HepG2 (cell line): ENCODE data around the gene ME3. TPM values are rescaled to one million over a fixed set of nuclear protein-coding genes. Genes with fewer than 3 reads are reported as not detected.

Experiments used
- ATAC-seq: fragments of 200-7000 bp; cut with Tn5 transposase; 3 replicates; pipeline ENCODE4 v1.9.1; 2020; ENCODE audit warnings: mild to moderate bottlenecking, moderate library complexity
- BruUV-seq: library from RNA; stranded (reverse); fragments of 400-500 nt; replicated peaks from 2 replicates; lab custom pipeline; 2021; lab: Mats Ljungman, UMichigan
- CTCF ChIA-PET: fragments of 300-600 bp; formaldehyde crosslinking; extraction: SDS; loops from one replicate; lab custom pipeline; 2021; ENCODE audit warnings: low total read pairs, inconsistent platforms, low intra/inter-chr PET ratio; lab: Yijun Ruan, JAX
- POLR2A ChIA-PET: fragments of 350-600 bp; sonication (Branson Sonifier 250); formaldehyde crosslinking; loops from one replicate; lab custom pipeline; 2020; ENCODE audit warnings: antibody characterized with exemption, inconsistent platforms; lab: Yijun Ruan, JAX
- DNase-seq: peaks from one replicate; pipeline ENCODE4 v3.0.0-alpha.2; 2015; ENCODE audit warnings: low spot score
- FAIRE-seq: peaks from 3 replicates; lab custom pipeline; 2011; peaks lifted over from hg19 to GRCh38; lab: Jason Lieb, UNC
- H2AFZ ChIP-seq: one replicate; pipeline ENCODE4 v1.6.1; 2011; ENCODE audit warnings: low read length, inconsistent platforms
- H3K27ac ChIP-seq: fragments of 300-600 bp; 3 replicates; pipeline ENCODE4 v1.8.0; 2011; ENCODE audit warnings: mixed run types, mild to moderate bottlenecking, mixed read lengths, low read length, inconsistent platforms; ENCODE audit not compliant: insufficient read depth; ENCODE audit errors: extremely low read length
- H3K27me3 ChIP-seq, 2 experiments: fragments of 200-600 bp in 1 of 2; 2 replicates in 1 of 2; 3 replicates in 1 of 2; pipeline versions ENCODE4 v1.6.0 to v1.8.0; 2011; ENCODE audit warnings: low read length in 2 of 2, mild to moderate bottlenecking in 2 of 2, moderate library complexity in 2 of 2, inconsistent platforms in 1 of 2; ENCODE audit not compliant: insufficient read depth in 2 of 2, control insufficient read depth in 1 of 2
- H3K36me3 ChIP-seq, 2 experiments: fragments of 200-600 bp in 1 of 2; replicated peaks in 1 of 2; 2 replicates in 1 of 2; 3 replicates in 1 of 2; pipeline versions ENCODE4 v1.5.1 to v1.8.0; 2011; ENCODE audit warnings: low read length in 2 of 2, inconsistent platforms in 1 of 2; ENCODE audit not compliant: insufficient read depth in 2 of 2, control insufficient read depth in 1 of 2
- H3K4me1 ChIP-seq: 2 replicates; pipeline ENCODE4 v1.5.1; 2012; ENCODE audit warnings: low read length, inconsistent platforms; ENCODE audit not compliant: insufficient read depth
- H3K4me2 ChIP-seq: 2 replicates; pipeline ENCODE4 v1.6.0; 2011; ENCODE audit warnings: low read depth, low read length, inconsistent platforms
- H3K4me3 ChIP-seq, 3 experiments: fragments of 200-600 bp in 1 of 3; sonication (generic), shearing (Covaris generic) in 1 of 3; replicated peaks in 1 of 3; 2 replicates each; pipeline ENCODE4 v1.5.1; 2011 to 2016; ENCODE audit warnings: low read length in 3 of 3, inconsistent platforms in 2 of 3, low read depth in 2 of 3, mild to moderate bottlenecking in 2 of 3, control low read depth in 1 of 3, mixed read lengths in 1 of 3; ENCODE audit not compliant: insufficient read depth in 1 of 3
- H3K79me2 ChIP-seq: one replicate; pipeline ENCODE4 v1.6.1; 2011; ENCODE audit warnings: low read length, inconsistent platforms; ENCODE audit not compliant: insufficient read depth
- H3K9ac ChIP-seq: 2 replicates; pipeline ENCODE4 v1.6.0; 2011; ENCODE audit warnings: mild to moderate bottlenecking, low read depth, low read length, inconsistent platforms; ENCODE audit not compliant: insufficient read depth
- H3K9me3 ChIP-seq: 2 replicates; pipeline ENCODE4 v1.5.1; 2012; ENCODE audit warnings: mild to moderate bottlenecking, low read length
- H4K20me1 ChIP-seq: 2 replicates; pipeline ENCODE4 v1.6.0; 2011; ENCODE audit warnings: inconsistent platforms, mild to moderate bottlenecking, low read length, moderate library complexity; ENCODE audit not compliant: insufficient read depth
- ARID5B ChIP-seq: IDR thresholded peaks from 2 replicates; pipeline ENCODE4 v1.4.0; 2020; ENCODE audit warnings: mild to moderate bottlenecking, missing genetic modification reagents
- CEBPZ ChIP-seq: IDR thresholded peaks from 2 replicates; pipeline ENCODE4 v1.6.1; 2012; ENCODE audit warnings: low read length, improper control_type of control experiment
- FOSL2 ChIP-seq: sonication (generic); formaldehyde crosslinking; IDR thresholded peaks from 2 replicates; pipeline ENCODE4 v1.4.0; 2020; ENCODE audit warnings: missing genetic modification reagents
- FOXC1 ChIP-seq: sonication (generic); formaldehyde crosslinking; IDR thresholded peaks from 2 replicates; pipeline ENCODE4 v1.8.0; 2022; ENCODE audit warnings: mild to moderate bottlenecking, missing genetic modification reagents, borderline replicate concordance
- GATAD2A ChIP-seq: IDR thresholded peaks from 2 replicates; pipeline ENCODE4 v1.6.1; 2016
- HDAC6 ChIP-seq: fragments of 200-600 bp; sonication (generic); IDR thresholded peaks from 2 replicates; pipeline ENCODE4 v1.7.0; 2017; ENCODE audit warnings: mild to moderate bottlenecking, antibody characterized with exemption, low read length, low read depth
- NFIB ChIP-seq: sonication (generic); formaldehyde crosslinking; IDR thresholded peaks from 2 replicates; pipeline ENCODE4 v1.9.0; 2021; ENCODE audit warnings: missing genetic modification reagents, mild to moderate bottlenecking, borderline replicate concordance
- POLR2G ChIP-seq: fragments of 200-400 bp; formaldehyde crosslinking; IDR thresholded peaks from 2 replicates; pipeline ENCODE4 v1.6.1; 2018; ENCODE audit warnings: mild to moderate bottlenecking, low read depth, low read length, moderate library complexity
- SATB2 ChIP-seq: sonication (generic); formaldehyde crosslinking; IDR thresholded peaks from 2 replicates; pipeline ENCODE4 v1.5.0; 2020; ENCODE audit warnings: missing genetic modification reagents
- SNAPC5 ChIP-seq: sonication (generic); formaldehyde crosslinking; IDR thresholded peaks from 2 replicates; pipeline ENCODE4 v1.8.1; 2023; ENCODE audit warnings: mild to moderate bottlenecking, missing genetic modification reagents, borderline replicate concordance
- SNRNP70 ChIP-seq: fragments of 200-400 bp; formaldehyde crosslinking; IDR thresholded peaks from 2 replicates; pipeline ENCODE4 v1.6.1; 2017; ENCODE audit warnings: mild to moderate bottlenecking, low read depth, low read length, moderate library complexity
- SOX5 ChIP-seq: IDR thresholded peaks from 2 replicates; pipeline ENCODE4 v1.6.1; 2016; ENCODE audit warnings: borderline replicate concordance
- SP4 ChIP-seq: sonication (generic); formaldehyde crosslinking; IDR thresholded peaks from 2 replicates; pipeline ENCODE4 v1.8.1; 2023; ENCODE audit warnings: mild to moderate bottlenecking, missing genetic modification reagents
- SP5 ChIP-seq: IDR thresholded peaks from 2 replicates; pipeline ENCODE4 v1.6.1; 2016; ENCODE audit warnings: low read depth, borderline replicate concordance
- ZNF382 ChIP-seq: sonication (generic); formaldehyde crosslinking; IDR thresholded peaks from 2 replicates; pipeline ENCODE4 v1.5.0; 2020; ENCODE audit warnings: missing genetic modification reagents, mild to moderate bottlenecking, borderline replicate concordance
- ZNF644 ChIP-seq: IDR thresholded peaks from 2 replicates; pipeline ENCODE4 v1.6.1; 2016; ENCODE audit warnings: low read depth
- ZNF652 ChIP-seq: IDR thresholded peaks from 2 replicates; pipeline ENCODE4 v1.6.1; 2016; ENCODE audit warnings: low read depth, borderline replicate concordance
- WGBS: methylation state at CpG from one replicate; pipeline ENCODE4 v1.1.6; 2017; ENCODE audit warnings: low lambda C conversion rate; 5-methylcytosine and 5-hydroxymethylcytosine counted together
- in situ Hi-C: cut with HindIII; loops from 2 replicates; pipeline ENCODE4 v1.10.0; 2017; ENCODE audit warnings: low pct_unique_long_range_greater_than_20kb; ENCODE audit not compliant: extremely low pct_ligation_motif_present
- intact Hi-C: fragments of 100-400 bp; cut with micrococcal nuclease; formaldehyde crosslinking; loops from one replicate; pipeline ENCODE4 v1.10.0; 2022; ENCODE audit not compliant: unreplicated experiment
- polyA plus RNA-seq, 8 experiments: library from polyadenylated mRNA; depleted of rRNA in 3 of 8; stranded (reverse) in 7 of 8; unstranded in 1 of 8; fragments of >200 nt; fragmentation: Illumina TruSeq in 4 of 8; extraction: Trizol in 4 of 8; gene quantifications; 2 replicates each; pipeline versions ENCODE4 v1.2.1 to v1.2.3, GENCODE V29; 2011 to 2016; ENCODE audit warnings: low read depth in 4 of 8, missing spikeins in 1 of 8, mixed read lengths in 1 of 8; ENCODE audit not compliant: insufficient read depth in 1 of 8
- total RNA-seq, 5 experiments: library from RNA; depleted of rRNA; stranded (reverse); fragments of >200 nt; fragmentation: Illumina TruSeq; extraction: Trizol; gene quantifications; 2 replicates each; pipeline ENCODE4 v1.2.3, GENCODE V29; 2016; ENCODE audit warnings: low read depth in 1 of 5

Gene ME3
- total and polyA plus RNA-seq, 2 of the 13 experiments (the other 11 are each of a cell fraction or from before 2014, with no cell fraction given), result not detected

- H3K4me2 ChIP-seq, result peak overlapping the region; percentile 21; the same call in 1 of the 2 replicates
- H3K4me1 ChIP-seq, result peaks cover 42% of the 10 kb centered on the region
- H3K9ac ChIP-seq, result no peak overlapping the region
- ATAC-seq, result peak; percentile 78
- H3K79me2 ChIP-seq, result no peaks in the 10 kb centered on the region
- H3K36me3 ChIP-seq, result no peaks in the 10 kb centered on the region
- H3K9me3 ChIP-seq, result no peaks in the 10 kb centered on the region
- peak; percentile 81 for DNase-seq
- 0 out of 5 replicates have a peak, but pooled peaks cover 0 to 2% of the 10 kb centered on the region in 2 experiments for H3K27me3 ChIP-seq
- no peak overlapping the region for H3K4me3 ChIP-seq
- ChIA-PET CTCF (no interaction called here), POLR2A (interaction anchor here (0.8 to 2.3 kb wide), 2 partner anchors 15 to 94 kb away, joined by 3 to 7 read pairs; no protein-coding TSS in a partner anchor)
- 37% methylated on average over 10 of the region's 10 CpGs for WGBS
- intact Hi-C loops (no loop called here), in situ Hi-C loops (no loop called here)
- FAIRE-seq, result no peak
- no TSS peak for BruUV-seq
- no peak overlapping the region for H3K27ac ChIP-seq
- no peak overlapping the region for H2AFZ ChIP-seq
- H4K20me1 ChIP-seq, result no peaks in the 10 kb centered on the region
- TF ChIP-seq SP4 (CRISPR knock-in tag), result no peak
- TF ChIP-seq SATB2 (CRISPR knock-in tag), result no peak
- TF ChIP-seq NFIB (CRISPR knock-in tag), result no peak
- TF ChIP-seq FOXC1 (CRISPR knock-in tag), result no peak
- TF ChIP-seq ARID5B (CRISPR knock-in tag), result peak; percentile 33; the same call in 1 of the 2 replicates
- TF ChIP-seq ZNF382 (CRISPR knock-in tag), result no peak
- TF ChIP-seq ZNF652 (CRISPR knock-in tag), result peak; percentile 80
- no peak for TF ChIP-seq POLR2G
- TF ChIP-seq HDAC6, result no peak
- 0 out of 2 replicates have a peak, but pooled peaks have one; percentile 13 for TF ChIP-seq ZNF644
- TF ChIP-seq GATAD2A (CRISPR knock-in tag), result no peak
- TF ChIP-seq SOX5 (CRISPR knock-in tag), result peak; percentile 55; the same call in 1 of the 2 replicates
- TF ChIP-seq SP5, result peak; percentile 37; the same call in 1 of the 2 replicates
- no peak for TF ChIP-seq SNAPC5
- TF ChIP-seq FOSL2, result 0 out of 2 replicates have a peak, but pooled peaks have one; percentile 19
- no peak for TF ChIP-seq CEBPZ
- TF ChIP-seq SNRNP70, result no peak
Observed at GRCh38 chr11:86577644-86578636, 94.5 kb downstream of the ME3 start.
